Stimulated activated CD8-positive, alpha-beta memory T cell treated with anti-CD3 and anti-CD28 coated beads, Interleukin-7, amount 100 ng/mL, for 4 hours (primary cell): ENCODE results near the gene RHOT1.
"Not testable (repeated sequence)": the region's sequence is repeated elsewhere in the genome, so short reads cannot be mapped to it uniquely, and the experiment has no call there.

Experiments
- DNase-seq, 2 donors: peaks; one replicate each; pipeline ENCODE4 v3.0.0-alpha.2; 2020; ENCODE audit warnings: low read depth in 2 of 2

Gene RHOT1

GRCh38 chr17:32124985-32125847 is 17.1 kb upstream of the RHOT1 start:
- no peak for DNase-seq

- no peak for DNase-seq
Measured at GRCh38 chr17:32125848-32126153, 16.5 kb upstream of the RHOT1 start.

- DNase-seq, result no peak
Measured at GRCh38 chr17:32126325-32126724, 16.0 kb upstream of the RHOT1 start.

DNA sequence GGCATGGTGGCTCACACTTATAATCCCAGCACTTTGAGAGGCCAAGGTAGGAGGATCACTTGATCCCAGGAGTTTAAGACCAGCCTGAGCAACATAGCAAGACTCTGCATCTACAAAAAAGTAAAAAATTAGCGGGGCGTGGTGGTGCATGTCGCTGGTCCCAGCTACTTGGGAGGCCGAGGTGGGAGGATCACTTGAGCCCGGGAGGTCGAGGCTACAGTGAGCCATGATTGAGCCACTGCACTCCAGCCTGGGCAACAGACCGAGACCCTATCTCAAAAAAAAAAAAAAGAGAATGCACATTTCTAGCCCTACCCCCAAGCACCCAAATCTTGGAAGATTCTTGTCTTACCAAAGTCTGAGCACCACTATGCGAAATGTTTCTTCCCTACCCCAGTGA is 15.6 kb upstream of the RHOT1 start:
- no peak for DNase-seq

DNA sequence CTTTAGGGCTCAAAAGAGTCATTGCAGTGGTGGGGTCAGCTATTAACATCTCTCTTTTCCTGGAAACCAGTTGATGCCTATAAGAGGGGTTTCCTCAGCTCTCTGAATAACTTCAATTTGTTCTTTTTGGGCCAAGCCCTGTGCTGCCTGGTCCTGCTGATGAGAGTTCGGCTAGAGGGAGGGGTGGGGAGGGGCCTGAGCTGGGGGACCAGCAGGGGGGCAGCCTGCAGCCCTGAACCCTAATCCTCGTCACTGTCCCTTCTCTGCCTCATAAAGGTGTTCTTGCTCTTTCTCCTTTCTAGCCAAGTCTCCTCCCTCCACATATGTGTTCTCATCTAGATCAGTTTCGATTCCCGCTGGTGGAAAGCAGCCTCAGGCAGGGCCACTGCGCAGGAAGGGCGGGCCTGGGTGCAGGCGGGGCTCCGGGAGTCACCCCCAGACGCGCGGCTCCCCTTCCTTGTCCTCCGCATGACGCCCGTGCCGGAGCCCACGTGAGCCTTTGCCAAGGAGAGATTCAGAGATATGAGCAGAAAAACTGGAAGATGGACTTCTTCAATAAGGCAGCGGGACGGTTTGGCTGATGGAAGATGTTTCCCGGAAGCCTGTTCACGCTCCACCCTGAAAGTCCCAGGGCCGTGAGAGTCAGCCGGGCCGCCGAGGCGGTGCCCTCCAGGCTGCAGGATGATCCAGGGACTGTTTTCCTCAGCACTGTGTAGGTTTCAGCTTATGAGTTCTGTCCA is 15.0 kb upstream of the RHOT1 start:
- peak; percentile 76 to 78 for DNase-seq

DNA sequence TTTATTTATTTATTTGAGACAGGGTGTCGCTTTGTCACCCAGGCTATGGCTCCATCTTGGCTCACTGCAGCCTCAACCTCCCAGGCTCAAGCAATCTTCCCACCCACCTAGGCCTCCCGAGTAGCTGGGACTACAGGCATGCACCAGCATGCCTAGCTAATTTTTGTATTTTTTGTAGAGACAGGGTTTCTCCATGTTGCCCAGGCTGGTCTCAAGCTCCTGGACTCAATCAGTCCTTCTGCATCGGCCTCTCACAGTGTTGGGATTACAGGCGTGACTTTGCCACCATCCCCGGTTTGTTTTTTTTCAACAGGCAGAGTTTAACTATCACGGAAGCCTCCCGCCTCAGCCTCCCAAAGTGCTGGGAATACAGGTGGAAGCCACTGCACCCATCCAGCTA is 13.8 kb upstream of the RHOT1 start:
- DNase-seq, result not testable (repeated sequence)

GRCh38 chr17:32135497-32136117 is 6.7 kb upstream of the RHOT1 start:
- peak in 1 of 2 donors; percentile 6 for DNase-seq

DNA sequence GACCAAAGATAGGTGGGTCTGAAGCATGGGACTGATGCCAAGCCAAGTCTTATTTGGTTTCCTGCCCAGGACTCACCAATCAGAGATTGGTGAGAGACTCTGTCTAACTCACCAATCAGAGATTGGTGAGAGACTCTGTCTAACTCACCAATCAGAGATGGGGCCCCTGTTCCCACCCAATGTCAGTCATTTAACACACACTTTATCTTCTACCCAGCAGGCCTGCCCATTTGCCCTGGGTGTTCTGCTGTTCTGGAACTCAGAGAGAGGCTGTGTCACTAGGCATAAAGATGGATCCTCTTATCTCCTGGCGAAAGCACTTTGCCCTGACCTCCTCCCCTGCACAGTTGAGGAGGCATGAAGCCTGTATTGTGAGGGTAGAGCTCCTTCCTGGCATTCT is 5.4 kb upstream of the RHOT1 start:
- DNase-seq, result no peak

- DNase-seq, result not testable (repeated sequence)
Measured at GRCh38 chr17:32139504-32139903, 2.8 kb upstream of the RHOT1 start.

DNA sequence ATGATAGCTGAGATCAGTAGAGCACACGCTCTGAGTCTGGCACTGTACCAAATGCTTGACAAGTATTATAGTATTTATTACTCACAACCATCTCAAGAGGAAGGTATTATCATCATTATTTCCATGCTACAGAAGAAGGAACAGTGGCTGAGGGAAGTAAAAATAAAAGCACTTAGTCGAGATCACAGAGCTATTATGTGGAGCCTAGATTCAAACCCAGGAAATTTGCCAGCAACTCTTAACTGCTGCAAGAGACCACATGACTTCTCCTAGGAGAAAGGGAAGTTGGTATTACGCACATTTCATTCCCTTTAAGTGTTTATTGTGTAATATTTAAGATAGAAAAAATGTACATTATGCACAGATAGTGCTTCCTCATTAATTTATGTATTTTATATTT is 1.0 kb upstream of the RHOT1 start:
- no peak for DNase-seq

DNA sequence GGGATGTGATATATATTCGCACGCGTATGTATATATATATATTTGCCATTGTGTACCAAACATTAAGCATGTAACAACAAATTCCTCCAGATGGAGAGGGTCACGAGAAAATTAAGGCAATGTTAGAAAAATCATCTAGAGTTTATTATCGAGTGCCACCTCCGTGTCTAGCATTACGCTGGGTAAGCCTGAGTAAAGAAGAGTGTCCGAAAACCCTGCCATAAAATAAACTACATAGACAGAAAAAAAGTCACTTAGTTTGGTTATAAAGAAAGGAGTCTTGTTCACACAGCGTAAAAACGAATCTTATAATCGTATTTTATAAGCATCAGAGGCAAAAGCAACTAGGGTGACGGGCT is 644 bp upstream of the RHOT1 start:
- DNase-seq, result no peak

- DNase-seq, result no peak
Measured at GRCh38 chr17:32142857-32143526, 690 bp downstream of the RHOT1 start.

DNA sequence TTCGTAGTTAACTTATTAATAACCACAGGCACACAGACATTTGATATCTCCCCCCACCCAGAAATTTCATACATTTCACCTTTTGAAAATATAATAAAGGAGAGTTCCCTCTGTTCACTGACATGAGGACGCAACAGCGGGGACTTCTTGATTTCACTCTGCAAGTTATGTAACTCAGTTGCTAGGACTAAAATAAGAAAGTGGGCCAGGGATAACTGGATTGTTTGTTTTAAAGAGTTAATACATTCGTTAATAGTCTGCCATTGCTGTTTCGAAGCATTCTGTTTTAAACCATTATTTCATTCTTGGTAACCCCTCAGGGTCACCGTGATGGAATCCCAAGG is 1.2 kb downstream of the RHOT1 start:
- no peak for DNase-seq

GRCh38 chr17:32144442-32144841 is 2.1 kb downstream of the RHOT1 start:
- DNase-seq, result not testable (repeated sequence)

- no peak for DNase-seq
Measured at GRCh38 chr17:32148351-32148750, 6.0 kb downstream of the RHOT1 start.

DNA sequence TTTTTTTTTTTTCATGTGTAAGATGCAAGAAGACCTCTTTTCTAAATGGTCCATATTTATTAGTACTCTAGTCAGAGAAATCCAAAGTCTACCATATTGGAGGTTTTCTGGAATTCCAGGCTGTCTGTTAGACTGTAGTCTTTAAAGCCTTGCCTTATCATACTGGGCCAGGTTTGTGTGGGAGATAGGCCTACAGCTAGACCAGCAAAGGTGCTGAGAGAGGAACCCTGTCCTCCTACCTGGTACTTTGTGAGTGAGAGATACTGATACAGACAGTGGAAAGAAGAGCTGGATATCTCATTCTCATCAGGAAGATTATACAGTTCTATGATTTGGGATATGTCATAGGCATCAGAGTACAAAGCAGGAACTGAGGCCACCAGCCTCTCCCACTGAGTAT is 8.1 kb downstream of the RHOT1 start:
- DNase-seq, result no peak

DNA sequence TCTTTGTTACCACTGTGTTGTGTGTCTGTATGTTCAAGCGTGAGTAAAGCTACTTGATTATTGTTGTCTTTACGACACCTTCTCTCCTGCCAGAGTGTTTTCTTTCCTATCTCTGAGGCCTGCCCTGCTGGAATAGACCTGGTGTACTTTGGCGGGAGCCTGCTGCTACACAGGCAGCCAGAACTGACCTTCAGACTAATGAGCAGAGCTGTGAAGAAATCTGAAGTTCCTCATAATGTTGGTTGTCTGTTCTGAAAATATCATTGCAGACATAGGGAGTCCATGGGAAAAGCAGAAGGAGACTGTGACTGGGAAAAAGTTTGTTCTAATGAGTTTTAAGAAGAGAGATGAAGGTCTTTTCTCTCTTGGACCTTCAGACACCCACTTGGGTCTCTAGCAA is 9.8 kb downstream of the RHOT1 start:
- no peak for DNase-seq

- DNase-seq, result no peak
Measured at GRCh38 chr17:32155896-32156295, 13.6 kb downstream of the RHOT1 start.

- DNase-seq, result no peak
Measured at GRCh38 chr17:32156656-32157055, 14.4 kb downstream of the RHOT1 start.

DNA sequence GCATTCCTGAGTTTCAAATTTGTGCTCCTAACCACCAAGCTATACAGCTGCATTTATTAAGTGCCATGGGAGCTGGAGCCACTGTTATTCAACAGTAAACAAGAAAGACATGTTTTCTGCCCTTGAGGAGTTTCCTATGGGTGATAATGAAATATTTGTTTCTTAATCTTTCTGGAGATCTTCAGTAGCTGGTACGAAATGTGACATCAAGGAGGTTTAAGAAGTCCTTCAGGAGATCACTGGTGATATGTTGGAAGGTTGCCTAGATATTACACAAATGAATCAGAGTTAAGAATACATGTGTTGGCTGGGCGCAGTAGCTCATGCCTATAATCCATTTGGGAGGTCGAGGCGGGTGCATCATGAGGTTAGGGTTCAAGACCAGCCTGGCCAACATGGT is 14.9 kb downstream of the RHOT1 start:
- no peak for DNase-seq

- no peak for DNase-seq
Measured at GRCh38 chr17:32158870-32159585, 16.7 kb downstream of the RHOT1 start.
